Keratinocyte (primary cell): ENCODE data around the gene ZSCAN5A.
"Not testable (repeated sequence)": the region's sequence is repeated elsewhere in the genome, so short reads cannot be mapped to it uniquely, and the experiment has no call there.

Experiments
- EZH2 ChIP-seq: IDR thresholded peaks from one replicate; pipeline ENCODE4 v1.6.1; 2012; ENCODE audit warnings: inconsistent platforms, mild to moderate bottlenecking, low read length, moderate library complexity
- TF ChIP-seq, protein P1 (sequence below), 3 experiments: IDR thresholded peaks in 1 of 3; conservative IDR thresholded peaks in 1 of 3; optimal IDR thresholded peaks in 1 of 3; 2 replicates in 2 of 3; 3 replicates in 1 of 3; pipeline versions ENCODE3 to v1.5.1; 2011; ENCODE audit warnings: low read length in 3 of 3, mild to moderate bottlenecking in 3 of 3, moderate library complexity in 2 of 3, control low read depth in 1 of 3, inconsistent platforms in 1 of 3; ENCODE audit not compliant: insufficient read depth in 2 of 3; ENCODE audit errors: extremely low read depth in 1 of 3

DNA sequence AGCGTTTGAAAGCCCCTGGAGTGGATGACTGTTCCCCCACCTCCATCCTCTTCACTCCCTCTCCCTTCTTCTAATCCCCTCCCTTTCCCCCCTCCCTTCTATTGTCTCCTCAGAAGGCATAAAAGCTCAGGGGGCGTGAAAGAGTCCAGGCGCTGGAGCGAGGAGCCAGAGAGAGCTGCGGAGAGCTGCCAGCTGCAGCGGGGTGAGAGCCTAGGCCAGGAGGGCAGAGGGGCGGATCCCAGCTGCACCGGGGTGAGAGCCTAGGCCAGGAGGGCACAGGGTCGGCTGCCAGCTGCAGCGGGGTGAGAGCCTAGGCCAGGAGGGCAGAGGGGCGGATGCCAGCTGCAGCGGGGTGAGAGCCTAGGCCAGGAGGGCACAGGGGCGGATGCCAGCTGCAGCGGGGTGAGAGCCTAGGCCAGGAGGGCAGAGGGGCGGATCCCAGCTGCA lies 138.8 kb downstream of the ZSCAN5A start, which contains the start of gene GALP:
- TF ChIP-seq, protein P1, sequence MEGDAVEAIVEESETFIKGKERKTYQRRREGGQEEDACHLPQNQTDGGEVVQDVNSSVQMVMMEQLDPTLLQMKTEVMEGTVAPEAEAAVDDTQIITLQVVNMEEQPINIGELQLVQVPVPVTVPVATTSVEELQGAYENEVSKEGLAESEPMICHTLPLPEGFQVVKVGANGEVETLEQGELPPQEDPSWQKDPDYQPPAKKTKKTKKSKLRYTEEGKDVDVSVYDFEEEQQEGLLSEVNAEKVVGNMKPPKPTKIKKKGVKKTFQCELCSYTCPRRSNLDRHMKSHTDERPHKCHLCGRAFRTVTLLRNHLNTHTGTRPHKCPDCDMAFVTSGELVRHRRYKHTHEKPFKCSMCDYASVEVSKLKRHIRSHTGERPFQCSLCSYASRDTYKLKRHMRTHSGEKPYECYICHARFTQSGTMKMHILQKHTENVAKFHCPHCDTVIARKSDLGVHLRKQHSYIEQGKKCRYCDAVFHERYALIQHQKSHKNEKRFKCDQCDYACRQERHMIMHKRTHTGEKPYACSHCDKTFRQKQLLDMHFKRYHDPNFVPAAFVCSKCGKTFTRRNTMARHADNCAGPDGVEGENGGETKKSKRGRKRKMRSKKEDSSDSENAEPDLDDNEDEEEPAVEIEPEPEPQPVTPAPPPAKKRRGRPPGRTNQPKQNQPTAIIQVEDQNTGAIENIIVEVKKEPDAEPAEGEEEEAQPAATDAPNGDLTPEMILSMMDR (optimal IDR thresholded peaks at IDR 0.05 in 1 of 3, IDR thresholded peaks at IDR 0.05 in 1 of 3, conservative IDR thresholded peaks at IDR 0.05 in 1 of 3; ENCODE audit: extremely low read depth in 1 of 3, insufficient read depth in 2 of 3, low read length in 3 of 3), result not testable (repeated sequence)
- TF ChIP-seq EZH2, result not testable (repeated sequence)
